Thyroid gland (tissue), 4 donors: ENCODE measurements around the gene ADAM12.

Source experiments
- CTCF ChIP-seq, 6 experiments: fragments of 200-600 bp in 3 of 6; fragments of 450-650 bp in 3 of 6; sonication (generic) in 3 of 6; IDR thresholded peaks; one replicate each; pipeline ENCODE4 v1.5.1; 2016 to 2019; ENCODE audit warnings: antibody characterized with exemption in 6 of 6, mild to moderate bottlenecking in 2 of 6, inconsistent platforms in 1 of 6, moderate library complexity in 1 of 6
- POLR2A ChIP-seq, 2 donors: fragments of 450-650 bp; IDR thresholded peaks; one replicate each; pipeline ENCODE4 v1.6.1; 2017; ENCODE audit warnings: antibody characterized with exemption in 2 of 2, mild to moderate bottlenecking in 2 of 2, moderate library complexity in 1 of 2

GRCh38 chr10:126104767-126105166 is 283.5 kb downstream of the ADAM12 start:
- no peak for TF ChIP-seq CTCF (IDR thresholded peaks at IDR 0.05)
- TF ChIP-seq POLR2A (IDR thresholded peaks at IDR 0.05), result no peak
